Type B pancreatic cell (in vitro differentiated cells): Measurements from ENCODE around the gene LRMDA. TPM values are rescaled to one million over a fixed set of nuclear protein-coding genes. Genes with fewer than 3 reads are reported as not detected.

Experiments used
- DNase-seq: peaks from one replicate; pipeline ENCODE4 v3.0.0; 2021; ENCODE audit warnings: mixed read lengths; ENCODE audit not compliant: unreplicated experiment; ENCODE audit errors: extremely low spot score
- H3K27ac Mint-ChIP-seq: 2 replicates; pipeline ENCODE4 v1.8.0; 2021; ENCODE audit warnings: mild to moderate bottlenecking, mixed read lengths
- H3K27me3 Mint-ChIP-seq: 2 replicates; pipeline ENCODE4 v1.8.0; 2021; ENCODE audit warnings: mixed read lengths
- H3K36me3 Mint-ChIP-seq: 2 replicates; pipeline ENCODE4 v1.8.0; 2021; ENCODE audit warnings: mixed read lengths
- H3K4me1 Mint-ChIP-seq: one replicate; pipeline ENCODE4 v1.8.0; 2021; ENCODE audit warnings: mixed read lengths; ENCODE audit not compliant: unreplicated experiment
- H3K4me3 Mint-ChIP-seq: 2 replicates; pipeline ENCODE4 v1.8.0; 2021; ENCODE audit warnings: mild to moderate bottlenecking, mixed read lengths
- H3K9me3 Mint-ChIP-seq: 2 replicates; pipeline ENCODE4 v1.8.0; 2021; ENCODE audit warnings: mixed read lengths
- total RNA-seq: library from RNA; stranded (reverse); gene quantifications from 2 replicates; pipeline ENCODE4 v1.2.1, GENCODE V29; 2021; ENCODE audit warnings: low replicate concordance
- TF ChIP-seq, protein P1 (sequence below): fragments of 200-600 bp; sonication (generic); conservative IDR thresholded peaks from 2 replicates; pipeline ENCODE4 v1.5.0; 2021; ENCODE audit warnings: antibody characterized with exemption, mild to moderate bottlenecking

The LRMDA gene
- total RNA-seq, 1 donor from 2014 or later = 2.0 TPM

DNA sequence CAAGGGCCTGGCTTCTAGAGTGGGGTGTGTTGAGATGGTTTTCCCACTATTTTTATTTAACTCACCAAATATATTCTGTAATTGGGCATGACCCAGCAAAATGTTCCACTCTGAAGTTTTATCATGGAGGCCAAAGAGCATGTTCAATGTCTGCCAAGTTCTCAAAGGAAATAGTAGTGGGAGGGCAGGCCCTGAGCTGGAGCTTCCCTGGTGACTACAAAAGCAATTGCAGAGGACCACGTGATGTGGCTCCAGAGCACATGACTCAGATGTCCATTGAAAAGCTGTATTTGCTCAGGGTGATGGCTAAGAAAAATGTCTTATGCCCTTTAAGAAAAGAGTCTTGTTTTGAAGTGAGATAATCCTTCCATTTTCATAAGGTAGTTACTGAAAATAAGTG is 1024.8 kb downstream of the LRMDA start:
- no peak overlapping the region for H3K4me3 Mint-ChIP-seq
- H3K4me1 Mint-ChIP-seq = peaks cover 7% of the 10 kb centered on the region
- H3K9me3 Mint-ChIP-seq = peaks cover 10% of the 10 kb centered on the region
- no peak overlapping the region for H3K27ac Mint-ChIP-seq
- peaks cover 2% of the 10 kb centered on the region for H3K27me3 Mint-ChIP-seq
- no peaks in the 10 kb centered on the region for H3K36me3 Mint-ChIP-seq
- DNase-seq = no peak
- TF ChIP-seq, protein P1, sequence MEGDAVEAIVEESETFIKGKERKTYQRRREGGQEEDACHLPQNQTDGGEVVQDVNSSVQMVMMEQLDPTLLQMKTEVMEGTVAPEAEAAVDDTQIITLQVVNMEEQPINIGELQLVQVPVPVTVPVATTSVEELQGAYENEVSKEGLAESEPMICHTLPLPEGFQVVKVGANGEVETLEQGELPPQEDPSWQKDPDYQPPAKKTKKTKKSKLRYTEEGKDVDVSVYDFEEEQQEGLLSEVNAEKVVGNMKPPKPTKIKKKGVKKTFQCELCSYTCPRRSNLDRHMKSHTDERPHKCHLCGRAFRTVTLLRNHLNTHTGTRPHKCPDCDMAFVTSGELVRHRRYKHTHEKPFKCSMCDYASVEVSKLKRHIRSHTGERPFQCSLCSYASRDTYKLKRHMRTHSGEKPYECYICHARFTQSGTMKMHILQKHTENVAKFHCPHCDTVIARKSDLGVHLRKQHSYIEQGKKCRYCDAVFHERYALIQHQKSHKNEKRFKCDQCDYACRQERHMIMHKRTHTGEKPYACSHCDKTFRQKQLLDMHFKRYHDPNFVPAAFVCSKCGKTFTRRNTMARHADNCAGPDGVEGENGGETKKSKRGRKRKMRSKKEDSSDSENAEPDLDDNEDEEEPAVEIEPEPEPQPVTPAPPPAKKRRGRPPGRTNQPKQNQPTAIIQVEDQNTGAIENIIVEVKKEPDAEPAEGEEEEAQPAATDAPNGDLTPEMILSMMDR = no peak

DNA sequence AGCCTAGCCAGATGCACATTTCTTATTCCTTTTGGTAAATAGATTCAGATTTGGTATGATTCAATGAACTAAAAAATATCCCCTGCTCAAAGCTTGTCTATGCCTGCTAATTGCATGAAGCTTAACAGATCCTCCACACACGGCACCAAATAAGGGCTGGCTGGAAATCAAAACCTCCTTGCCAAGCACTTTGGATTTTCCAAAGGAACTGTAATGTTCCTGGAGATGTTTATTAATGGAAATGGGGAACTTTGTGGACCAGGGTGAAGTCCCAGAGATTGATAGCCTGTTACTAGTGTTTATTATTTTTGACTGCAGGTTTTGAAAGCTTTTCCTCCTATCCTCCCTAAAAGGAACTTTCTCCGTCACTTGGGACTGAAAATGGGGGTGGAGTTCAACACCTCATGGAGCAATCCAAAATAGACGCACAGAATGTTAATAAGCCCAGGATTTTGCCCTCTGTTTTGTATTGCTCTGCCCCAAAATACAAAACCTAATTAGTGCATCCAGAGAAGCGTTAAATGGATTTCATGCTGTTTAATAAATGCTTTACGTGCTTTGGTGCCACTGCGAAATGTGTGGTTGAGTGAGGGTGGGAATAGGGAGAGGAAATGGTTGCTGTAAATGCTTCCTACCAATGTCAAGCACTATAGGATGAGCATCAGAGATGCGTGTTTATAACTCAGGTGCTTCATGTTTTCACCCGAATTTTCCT is 1027.7 kb downstream of the LRMDA start:
- Mint-ChIP-seq H3K27me3 (peaks cover 13% of the 10 kb centered on the region), H3K27ac (no peak overlapping the region), H3K4me3 (no peak overlapping the region), H3K36me3 (no peaks in the 10 kb centered on the region), H3K9me3 (peaks cover 6% of the 10 kb centered on the region), H3K4me1 (peaks cover 14% of the 10 kb centered on the region)
- TF ChIP-seq, protein P1 = no peak
- DNase-seq = no peak

DNA sequence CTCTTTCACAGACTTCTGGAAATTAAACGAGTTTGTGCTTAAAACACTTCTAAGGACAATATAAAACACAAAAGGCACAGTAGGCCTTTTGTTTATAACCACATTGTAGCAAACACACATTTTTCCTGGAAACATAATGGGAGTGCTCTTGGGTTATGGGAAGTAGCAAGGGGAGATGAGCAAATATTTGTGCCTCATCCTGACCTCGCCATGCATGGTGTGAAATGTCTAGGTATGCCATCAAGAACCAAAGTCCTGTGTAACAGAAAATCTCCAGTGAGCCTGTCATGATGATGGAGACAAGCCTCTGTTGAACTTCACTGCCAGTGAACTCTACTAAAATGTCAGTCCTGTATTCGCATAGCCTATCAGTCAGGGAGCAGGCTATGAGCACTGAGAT is 1029.6 kb downstream of the LRMDA start:
- Mint-ChIP-seq H3K4me3 (no peak overlapping the region), H3K27me3 (peaks cover 16% of the 10 kb centered on the region), H3K4me1 (peaks cover 14% of the 10 kb centered on the region), H3K9me3 (no peaks in the 10 kb centered on the region), H3K36me3 (no peaks in the 10 kb centered on the region), H3K27ac (no peak overlapping the region)
- TF ChIP-seq, protein P1 = no peak
- DNase-seq = no peak

DNA sequence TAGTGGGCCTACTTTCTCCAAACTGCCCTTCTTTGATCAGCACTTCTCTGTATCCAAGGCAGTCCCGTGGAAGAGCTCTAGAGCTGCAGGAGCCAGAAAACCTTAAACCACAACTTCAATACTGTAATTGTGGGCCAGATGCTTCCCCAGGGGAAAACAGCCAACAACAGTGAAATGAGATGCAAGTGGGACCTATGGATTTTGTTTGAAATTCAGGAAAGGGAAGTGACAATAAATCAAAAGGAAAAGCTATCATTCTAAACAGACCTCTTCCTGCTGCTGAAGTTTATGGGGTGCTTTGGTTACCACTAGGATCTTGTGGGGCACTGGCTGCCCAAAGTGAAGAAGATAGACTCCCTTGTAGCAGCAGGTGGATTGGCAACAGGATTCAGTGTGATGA is 1031.7 kb downstream of the LRMDA start:
- H3K4me1 Mint-ChIP-seq = peaks cover 14% of the 10 kb centered on the region
- H3K4me3 Mint-ChIP-seq = no peak overlapping the region
- H3K9me3 Mint-ChIP-seq = no peaks in the 10 kb centered on the region
- peaks cover 19% of the 10 kb centered on the region for H3K27me3 Mint-ChIP-seq
- no peak for DNase-seq
- TF ChIP-seq, protein P1 = no peak
- H3K27ac Mint-ChIP-seq = no peak overlapping the region
- no peaks in the 10 kb centered on the region for H3K36me3 Mint-ChIP-seq

DNA sequence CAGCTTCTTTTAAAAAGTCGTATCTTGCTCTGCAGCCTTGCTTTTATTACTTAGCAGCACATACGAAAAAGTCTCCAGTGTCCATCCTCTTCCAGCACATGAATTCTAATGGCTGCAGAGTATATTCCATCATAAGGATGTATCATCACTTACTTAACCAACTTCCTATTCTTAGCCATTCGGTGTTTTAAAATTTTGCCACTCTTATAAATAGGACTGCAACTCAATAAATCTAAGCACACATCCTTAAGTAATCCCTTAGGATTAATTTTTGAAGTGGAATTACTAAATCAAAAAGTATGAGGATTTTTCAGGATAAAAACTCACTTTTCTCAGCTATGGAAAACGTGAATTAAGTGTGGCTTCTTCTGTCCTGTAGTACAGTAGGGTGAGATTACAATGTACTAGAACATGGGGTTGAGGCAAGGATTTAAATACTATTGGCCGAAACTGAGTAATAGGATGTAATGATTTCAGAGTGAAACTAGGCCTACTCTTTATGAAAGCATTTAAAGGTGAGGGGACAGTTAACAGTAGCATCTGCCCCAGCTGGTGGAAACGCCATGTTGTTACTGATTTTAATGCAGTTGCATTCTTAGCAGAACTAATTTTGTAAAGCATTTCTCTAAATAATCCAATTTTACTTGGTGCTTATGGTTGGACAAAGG is 1035.5 kb downstream of the LRMDA start:
- Mint-ChIP-seq H3K4me3 (no peak overlapping the region), H3K36me3 (no peaks in the 10 kb centered on the region), H3K27me3 (peaks cover 11% of the 10 kb centered on the region), H3K27ac (no peak overlapping the region), H3K9me3 (no peaks in the 10 kb centered on the region), H3K4me1 (peaks cover 7% of the 10 kb centered on the region)
- DNase-seq = no peak
- TF ChIP-seq, protein P1 = no peak
